HG03039 (cell line): ENCODE results near the gene TTLL6.

Source experiments
- ATAC-seq: cut with Tn5 transposase; IDR thresholded peaks from one replicate; pipeline ENCODE4 v1.9.1; 2021; ENCODE audit warnings: mild to moderate bottlenecking, moderate library complexity; ENCODE audit not compliant: unreplicated experiment

TTLL6 gene

DNA sequence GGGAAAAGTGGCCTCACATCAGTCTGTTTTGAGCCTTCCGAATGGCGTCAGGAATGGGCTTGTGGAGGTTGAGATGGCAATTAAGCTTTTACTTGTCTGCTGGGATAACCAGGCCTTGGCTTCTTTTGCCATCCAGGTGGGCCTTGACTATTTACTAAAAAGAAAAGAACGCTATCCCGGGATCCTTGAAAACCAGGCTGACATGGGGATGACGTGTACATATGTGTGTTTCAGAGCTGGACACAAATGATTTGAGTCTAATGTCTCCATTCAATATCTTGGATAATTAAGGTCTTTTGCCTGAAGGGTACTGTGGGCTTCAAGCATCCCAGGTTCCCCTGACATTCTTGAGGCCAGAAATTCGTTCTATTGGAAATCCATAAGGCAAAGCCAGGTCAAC lies 55.9 kb downstream of the TTLL6 start:
- ATAC-seq, result no peak

DNA sequence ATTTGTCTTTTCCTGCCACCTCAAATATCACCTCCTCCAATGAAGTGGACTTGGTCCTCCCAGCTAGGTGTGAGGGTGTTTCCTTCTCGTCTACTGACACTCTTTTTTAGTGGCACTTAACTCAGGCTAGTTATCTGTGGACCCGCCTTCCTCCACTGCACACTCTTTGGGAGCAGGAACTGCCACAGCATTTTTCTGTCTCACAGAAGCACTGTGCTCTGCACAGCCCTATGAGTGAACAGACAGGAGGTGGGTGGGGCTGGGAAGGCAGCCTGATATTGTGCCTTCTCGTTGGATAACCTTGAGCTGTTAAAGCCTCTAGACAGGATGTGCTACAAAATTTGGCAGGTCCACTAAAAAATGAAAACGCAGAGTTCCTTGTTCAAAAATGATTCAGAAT lies 56.6 kb downstream of the TTLL6 start:
- no peak for ATAC-seq

GRCh38 chr17:48759288-48759687 lies 57.7 kb downstream of the TTLL6 start:
- ATAC-seq, result no peak

- ATAC-seq, result no peak
Measured at GRCh38 chr17:48757524-48757961, 59.5 kb downstream of the TTLL6 start.

DNA sequence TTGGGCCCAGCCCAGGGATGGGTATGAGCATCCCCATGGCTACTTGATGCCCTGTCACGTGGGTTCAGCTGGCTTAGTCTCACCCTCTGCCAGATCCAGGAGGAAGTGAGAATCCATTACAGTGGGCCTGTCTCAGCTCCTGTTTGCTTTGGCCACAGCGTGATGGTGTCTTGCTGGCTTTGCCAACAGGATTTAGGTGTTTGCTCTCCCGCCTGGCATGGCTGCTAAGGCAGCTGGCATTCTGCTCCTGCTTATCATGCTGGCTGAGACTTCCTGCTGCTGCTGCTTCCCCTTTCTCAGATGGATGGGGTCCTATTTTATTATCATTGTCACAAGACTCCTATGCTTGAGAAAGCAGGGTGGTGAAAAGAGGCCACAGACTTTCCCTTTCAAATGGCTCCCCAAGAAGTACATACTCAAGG lies 60.2 kb downstream of the TTLL6 start:
- no peak for ATAC-seq

- no peak for ATAC-seq
Measured at GRCh38 chr17:48755356-48755755, 61.7 kb downstream of the TTLL6 start.

GRCh38 chr17:48754500-48755261 lies 62.3 kb downstream of the TTLL6 start:
- no peak for ATAC-seq

GRCh38 chr17:48753794-48754499 lies 63.1 kb downstream of the TTLL6 start:
- no peak for ATAC-seq

DNA sequence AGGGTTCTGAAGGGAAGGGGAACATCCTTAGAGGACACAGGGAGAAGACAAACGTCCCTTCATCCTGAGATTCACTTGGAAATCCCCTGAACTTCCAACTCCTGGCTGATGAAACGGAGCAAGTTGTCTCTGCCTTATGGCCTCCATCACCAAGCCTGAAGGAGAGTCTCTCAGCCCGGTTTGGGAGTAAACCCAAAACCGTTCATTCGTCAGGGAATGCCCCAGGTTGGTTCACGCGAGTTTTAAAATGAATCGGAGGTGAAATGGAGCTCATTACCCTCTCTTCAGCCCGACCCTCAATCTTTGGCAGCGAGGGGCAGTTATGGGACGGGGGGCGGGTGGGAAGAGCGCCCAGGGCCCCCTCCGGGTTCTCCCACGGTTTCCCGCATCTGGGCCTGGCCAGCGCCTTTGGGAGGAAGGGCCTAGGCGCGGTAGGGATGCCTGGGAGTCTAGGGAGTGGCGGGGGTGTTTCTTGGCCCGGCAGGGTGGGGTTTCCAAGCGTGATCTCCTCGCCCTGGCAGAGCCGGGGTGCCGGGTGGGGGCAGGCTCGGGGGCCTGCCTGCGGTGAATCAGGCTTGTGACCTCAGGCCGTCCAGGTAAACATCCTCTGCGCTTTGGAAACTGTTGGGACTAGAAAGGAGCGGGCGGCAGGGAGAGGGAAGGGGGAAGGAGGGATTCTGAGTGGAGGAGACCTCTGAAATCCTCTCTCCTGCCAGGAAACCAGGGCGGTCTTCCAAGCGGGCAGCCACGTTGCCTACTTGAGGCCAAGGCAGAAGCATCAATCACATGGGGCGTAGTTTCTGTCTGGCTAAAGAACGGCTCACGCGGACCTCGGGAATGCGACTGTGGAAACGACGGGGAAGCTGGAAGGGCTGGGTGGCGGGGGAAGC lies 64.4 kb downstream of the TTLL6 start:
- ATAC-seq, result no peak

- ATAC-seq, result no peak
Measured at GRCh38 chr17:48751733-48752398, 65.2 kb downstream of the TTLL6 start.

- ATAC-seq, result no peak
Measured at GRCh38 chr17:48751172-48751571, 65.9 kb downstream of the TTLL6 start.

DNA sequence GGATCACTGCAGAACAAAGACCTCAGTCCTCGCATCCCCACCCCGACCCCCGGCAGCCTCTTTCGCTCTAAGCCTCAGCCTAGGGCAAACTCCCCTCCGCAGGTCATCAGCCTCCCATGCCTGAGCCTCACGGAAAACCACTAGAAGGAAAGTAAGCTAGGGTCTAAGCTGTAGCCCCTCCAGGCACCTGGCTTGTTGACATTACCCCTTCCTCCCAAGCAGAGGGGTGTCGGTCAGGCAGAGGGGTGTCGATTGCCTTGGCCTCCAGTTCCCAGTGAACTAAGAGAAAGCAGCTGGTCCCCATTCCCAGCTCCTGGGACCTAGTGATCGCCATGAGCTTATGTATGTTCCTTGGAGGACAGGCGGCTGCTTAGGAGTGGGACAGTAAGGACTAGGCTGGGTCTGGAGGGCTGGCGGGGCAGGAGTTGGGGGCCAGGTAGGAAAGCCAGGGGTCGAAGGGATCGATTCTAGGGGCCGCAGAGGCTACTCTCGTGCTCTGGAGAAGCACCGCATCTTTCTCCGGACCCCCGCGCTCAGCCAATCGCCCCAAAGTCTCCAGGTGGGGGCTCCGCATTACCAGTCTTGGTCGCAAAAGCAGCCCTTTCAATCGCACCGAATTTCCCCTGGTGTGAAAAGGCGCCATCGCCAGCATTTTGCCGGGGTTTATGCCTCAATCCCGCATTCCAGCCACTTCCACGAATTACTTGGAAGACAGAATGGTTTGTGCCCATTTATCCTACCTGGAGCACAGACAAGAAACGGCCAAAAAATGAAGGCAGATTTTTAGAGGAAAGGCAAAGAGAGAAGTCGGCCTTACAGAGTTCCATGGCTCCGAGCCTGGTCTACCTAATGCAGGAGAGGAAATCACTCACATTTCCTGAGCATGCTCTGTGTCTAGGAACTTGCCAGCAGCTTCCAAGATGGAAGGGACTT lies 67.1 kb downstream of the TTLL6 start:
- no peak for ATAC-seq

GRCh38 chr17:48748718-48749566 lies 68.1 kb downstream of the TTLL6 start:
- ATAC-seq, result no peak

GRCh38 chr17:48747445-48748363 lies 69.3 kb downstream of the TTLL6 start:
- ATAC-seq, result no peak

GRCh38 chr17:48746916-48747444 lies 70.0 kb downstream of the TTLL6 start:
- no peak for ATAC-seq

GRCh38 chr17:48745381-48746275 lies 71.4 kb downstream of the TTLL6 start:
- no peak for ATAC-seq

- no peak for ATAC-seq
Measured at GRCh38 chr17:48740537-48740936, 76.5 kb downstream of the TTLL6 start.
